NCI-H345 treated with DMSO at 0.1 percent for 48 hours (cell line): ENCODE measurements around the gene PROSER2.

Experiments used
- DNase-seq: peaks from one replicate; lab custom pipeline; 2025; ENCODE audit not compliant: unreplicated experiment; lab: John Stamatoyannopoulos, UW

PROSER2 gene

DNA sequence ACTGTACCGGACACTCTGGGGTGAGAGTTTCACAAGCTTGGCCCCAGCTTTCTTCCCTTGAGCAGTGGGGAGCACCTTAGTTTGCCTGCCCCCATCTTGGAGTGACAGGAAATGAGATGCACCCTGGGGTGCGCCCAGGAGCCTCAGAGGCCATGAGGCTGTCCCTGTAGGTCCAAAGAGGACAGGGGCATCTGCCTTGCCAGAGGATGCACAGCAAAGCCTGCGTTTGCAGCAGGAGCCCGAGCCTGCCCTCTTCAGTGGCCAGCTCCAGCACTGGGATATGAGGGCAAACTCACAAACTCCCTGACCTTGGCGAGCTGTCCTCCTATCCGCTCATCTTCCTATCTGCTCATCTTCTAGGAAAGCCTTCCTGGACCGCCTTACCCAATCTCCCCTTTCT lies 79.5 kb downstream of the PROSER2 start:
- DNase-seq: no peak

DNA sequence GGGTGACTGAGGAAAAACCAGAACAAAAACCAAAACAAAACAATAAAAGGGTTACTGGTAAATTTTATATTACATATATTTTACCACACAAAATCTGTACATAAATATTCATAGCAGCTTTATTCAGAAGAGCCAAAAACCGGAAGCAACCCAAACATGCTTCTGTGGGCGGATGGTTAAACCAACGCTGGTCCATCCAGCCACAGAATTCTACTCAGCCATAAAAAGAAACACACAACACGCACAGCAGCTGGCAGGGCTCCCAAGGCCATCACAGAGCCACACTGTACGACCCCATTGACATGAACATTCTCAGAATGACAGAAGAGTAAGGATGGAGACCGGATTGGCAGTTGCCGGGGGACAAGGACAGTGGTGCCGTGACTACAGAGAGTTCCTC lies 83.6 kb downstream of the PROSER2 start:
- no peak for DNase-seq

DNA sequence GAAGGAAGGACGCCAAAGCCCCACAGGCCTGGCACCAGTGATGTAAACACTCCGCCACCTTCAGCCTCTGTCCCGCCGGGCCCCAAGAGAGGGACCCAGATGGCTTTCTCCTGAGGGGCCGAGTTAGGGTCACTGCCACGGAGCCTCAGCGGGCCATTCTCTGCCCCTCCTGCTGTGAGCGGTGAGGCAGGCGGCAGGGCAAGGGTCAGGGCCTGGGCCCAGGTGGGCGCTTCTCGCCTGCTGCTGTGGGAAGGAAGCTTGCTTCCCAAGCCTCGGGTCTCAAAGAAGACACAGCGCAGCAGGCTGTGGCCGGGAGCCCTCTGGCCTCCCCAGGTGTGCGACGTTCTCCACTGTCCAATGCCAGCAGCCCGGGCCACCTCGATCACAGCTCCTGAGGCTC lies 84.8 kb downstream of the PROSER2 start:
- DNase-seq: no peak

DNA sequence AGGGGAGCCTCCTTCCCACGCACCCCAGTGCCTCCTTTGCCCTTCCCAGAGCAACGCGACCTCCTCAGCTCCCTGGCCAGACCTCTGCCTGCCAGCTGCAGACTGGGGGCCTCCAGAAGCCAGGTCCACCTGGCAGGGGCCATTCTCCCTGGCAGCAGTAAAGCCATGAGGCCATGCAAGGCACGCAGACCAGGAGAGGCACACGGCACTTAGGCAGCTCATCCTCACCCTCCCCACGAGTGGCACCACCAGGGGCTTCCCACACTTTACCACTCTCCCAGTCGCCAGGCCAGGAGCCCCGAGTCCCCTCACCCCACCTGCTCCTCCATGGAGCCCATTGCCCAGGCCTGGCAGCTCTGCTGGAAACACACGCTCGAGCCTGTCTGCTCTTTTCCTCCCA lies 85.4 kb downstream of the PROSER2 start:
- no peak for DNase-seq

DNA sequence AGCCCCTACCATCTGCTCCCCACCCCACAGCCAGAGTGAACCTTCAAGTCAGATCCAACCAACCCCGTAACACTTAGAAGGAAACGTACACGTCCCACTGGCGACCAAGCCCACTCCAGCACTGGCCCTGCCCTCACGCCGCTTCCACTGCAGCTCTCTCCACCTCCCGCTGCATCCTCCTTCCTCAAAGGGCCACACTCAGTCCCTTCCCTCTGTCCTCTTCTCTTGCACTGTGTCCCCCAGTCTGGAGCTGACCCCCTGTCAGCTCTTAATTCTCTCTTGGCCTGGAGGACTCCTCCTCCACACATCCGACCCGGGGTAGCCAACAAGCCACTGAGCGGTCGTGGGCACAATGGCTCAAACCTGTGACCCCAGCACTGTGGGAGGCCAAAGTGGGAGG lies 85.8 kb downstream of the PROSER2 start:
- no peak for DNase-seq

DNA sequence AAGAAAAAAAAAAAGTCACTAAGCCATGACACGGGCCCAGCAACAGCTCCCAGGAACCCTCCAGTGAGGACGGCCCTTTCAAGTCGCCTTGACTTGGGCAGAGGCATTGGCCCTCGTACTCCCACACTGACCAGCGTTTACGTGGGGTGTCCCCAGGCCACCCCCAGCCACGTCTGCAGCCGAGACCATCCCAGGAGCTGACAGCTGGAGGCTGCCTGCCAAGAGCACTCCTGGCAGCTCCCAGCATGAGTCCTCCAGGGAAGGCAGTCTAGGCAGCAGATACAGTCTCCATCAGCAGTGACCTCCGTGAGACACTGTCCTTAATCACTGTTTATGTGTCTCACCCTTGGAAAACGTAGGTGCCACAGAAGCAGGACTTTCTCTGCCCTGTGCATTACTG lies 86.5 kb downstream of the PROSER2 start:
- DNase-seq: no peak

DNA sequence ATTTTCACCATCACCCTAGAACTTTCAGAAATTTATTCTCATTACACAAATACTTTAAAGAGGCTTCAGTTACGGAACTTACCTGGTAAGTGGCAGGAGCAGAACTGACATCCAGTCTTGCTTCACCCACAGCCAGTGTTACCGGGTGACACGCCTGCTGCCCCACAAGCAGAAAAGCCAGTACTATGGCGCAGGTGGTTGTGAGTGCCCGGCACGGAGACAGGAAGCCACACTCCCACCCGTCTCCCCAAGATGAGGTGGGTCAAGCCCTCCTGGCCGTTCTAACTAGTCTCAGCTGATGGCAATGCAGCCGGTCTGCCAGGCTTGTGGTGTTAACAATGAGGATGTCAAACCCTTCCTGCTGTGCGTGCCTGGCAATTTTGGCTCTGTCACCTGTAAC lies 86.9 kb downstream of the PROSER2 start:
- DNase-seq: no peak

DNA sequence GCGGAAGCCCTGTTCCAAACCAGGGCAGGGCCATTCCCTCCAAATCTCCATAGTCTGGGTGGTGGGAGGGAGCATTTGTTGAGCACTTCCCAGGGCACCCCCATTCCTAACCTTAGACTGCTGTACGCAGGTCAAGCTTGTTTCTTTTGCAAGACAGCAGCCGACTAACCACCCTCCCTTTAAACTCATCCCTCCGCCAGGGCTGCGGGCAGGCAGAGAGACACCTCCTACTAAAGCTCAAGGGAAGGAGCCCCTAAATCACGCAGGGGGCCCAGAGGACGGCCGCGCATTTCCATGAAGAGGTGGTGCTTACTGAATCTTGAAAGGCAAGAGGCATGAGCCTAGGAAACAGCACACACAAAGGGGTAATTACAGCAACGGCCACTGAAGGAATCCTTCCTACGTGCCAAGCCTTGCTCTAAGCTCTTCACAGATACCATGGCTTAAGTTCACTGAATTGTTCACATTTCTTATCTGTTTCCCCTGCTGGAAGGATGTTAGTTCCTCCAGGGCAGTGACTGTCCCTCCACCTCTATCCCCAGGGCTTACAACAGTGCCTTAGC lies 90.0 kb downstream of the PROSER2 start:
- no peak for DNase-seq

DNA sequence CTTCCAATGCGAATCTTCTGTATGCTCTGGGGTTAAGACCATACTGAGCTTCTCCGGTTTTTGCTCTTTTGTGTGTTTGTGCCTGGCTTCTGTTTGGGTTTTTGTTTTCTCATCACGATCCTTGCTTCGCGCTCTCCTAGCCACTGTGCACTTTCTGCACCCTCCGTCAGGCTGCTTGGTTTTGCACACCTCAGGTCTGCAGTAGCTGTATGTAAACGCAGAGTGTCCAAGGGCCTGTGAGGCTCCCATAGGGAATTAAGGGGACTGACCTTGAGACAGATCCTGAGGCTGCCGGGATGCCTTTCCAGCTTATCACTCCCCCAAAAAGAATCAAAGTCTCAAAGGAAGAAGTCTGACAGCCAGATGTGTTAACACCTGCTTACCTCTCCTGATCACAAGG lies 95.2 kb downstream of the PROSER2 start:
- no peak for DNase-seq

DNA sequence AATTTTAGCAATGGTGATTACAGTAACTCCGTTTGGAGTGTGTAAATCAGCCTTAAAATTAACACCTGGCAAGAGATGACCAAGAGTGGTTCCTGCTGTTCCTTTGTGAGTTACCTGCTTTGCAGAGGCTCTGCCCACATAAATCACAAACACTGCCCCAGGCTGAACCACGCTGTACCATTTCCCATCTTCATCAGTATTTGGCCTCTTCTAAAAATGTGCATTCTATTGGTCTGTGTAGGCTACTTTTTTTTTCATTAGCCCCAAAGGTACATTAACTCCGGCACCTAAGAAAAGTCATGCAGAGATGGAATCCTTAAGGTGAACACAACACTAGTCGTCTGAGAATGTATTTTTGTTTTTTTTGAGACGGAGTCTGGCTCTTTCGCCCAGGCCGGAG lies 96.1 kb downstream of the PROSER2 start:
- DNase-seq: no peak
